ENCODE results near the gene ATRNL1.

The ATRNL1 gene

GRCh38 chr10:115931309-115931708, 838.1 kb downstream of the ATRNL1 start:
- DNase-seq (ENCODE audit: low spot score) = no peak
- no peak for TF ChIP-seq CTCF (IDR thresholded peaks at IDR 0.05; ENCODE audit: extremely low read depth, missing control alignments)

- no peak for TF ChIP-seq CTCF (IDR thresholded peaks at IDR 0.05; ENCODE audit: extremely low read depth, missing control alignments)
- DNase-seq (ENCODE audit: low spot score) = no peak
Measured at GRCh38 chr10:115932099-115932498, 838.9 kb downstream of the ATRNL1 start.

GRCh38 chr10:115933098-115933497, 839.9 kb downstream of the ATRNL1 start:
- no peak for DNase-seq (ENCODE audit: low spot score)
- TF ChIP-seq CTCF (IDR thresholded peaks at IDR 0.05; ENCODE audit: extremely low read depth, missing control alignments) = no peak

- no peak for DNase-seq (ENCODE audit: low spot score)
- no peak for TF ChIP-seq CTCF (IDR thresholded peaks at IDR 0.05; ENCODE audit: extremely low read depth, missing control alignments)
Measured at GRCh38 chr10:115935731-115936130, 842.6 kb downstream of the ATRNL1 start.

GRCh38 chr10:115936926-115937767, 844.0 kb downstream of the ATRNL1 start:
- DNase-seq (ENCODE audit: low spot score) = no peak
- TF ChIP-seq CTCF (IDR thresholded peaks at IDR 0.05; ENCODE audit: extremely low read depth, missing control alignments) = no peak

GRCh38 chr10:115937768-115938056, 844.5 kb downstream of the ATRNL1 start:
- TF ChIP-seq CTCF (IDR thresholded peaks at IDR 0.05; ENCODE audit: extremely low read depth, missing control alignments) = no peak
- no peak for DNase-seq (ENCODE audit: low spot score)

- no peak for TF ChIP-seq CTCF (IDR thresholded peaks at IDR 0.05; ENCODE audit: extremely low read depth, missing control alignments)
- no peak for DNase-seq (ENCODE audit: low spot score)
Measured at GRCh38 chr10:115939101-115939854, 846.1 kb downstream of the ATRNL1 start.
